ENCODE data around the gene PWWP2B. TPM values are rescaled to one million over a fixed set of nuclear protein-coding genes. Genes with fewer than 3 reads are reported as not detected.
A peak's percentile ranks its signal among the peaks of the same experiment; 100 is the strongest.

PWWP2B gene
- total RNA-seq, 4 donors from 2014 or later, result 14.9 to 27.3 (median 16.7) TPM

DNA sequence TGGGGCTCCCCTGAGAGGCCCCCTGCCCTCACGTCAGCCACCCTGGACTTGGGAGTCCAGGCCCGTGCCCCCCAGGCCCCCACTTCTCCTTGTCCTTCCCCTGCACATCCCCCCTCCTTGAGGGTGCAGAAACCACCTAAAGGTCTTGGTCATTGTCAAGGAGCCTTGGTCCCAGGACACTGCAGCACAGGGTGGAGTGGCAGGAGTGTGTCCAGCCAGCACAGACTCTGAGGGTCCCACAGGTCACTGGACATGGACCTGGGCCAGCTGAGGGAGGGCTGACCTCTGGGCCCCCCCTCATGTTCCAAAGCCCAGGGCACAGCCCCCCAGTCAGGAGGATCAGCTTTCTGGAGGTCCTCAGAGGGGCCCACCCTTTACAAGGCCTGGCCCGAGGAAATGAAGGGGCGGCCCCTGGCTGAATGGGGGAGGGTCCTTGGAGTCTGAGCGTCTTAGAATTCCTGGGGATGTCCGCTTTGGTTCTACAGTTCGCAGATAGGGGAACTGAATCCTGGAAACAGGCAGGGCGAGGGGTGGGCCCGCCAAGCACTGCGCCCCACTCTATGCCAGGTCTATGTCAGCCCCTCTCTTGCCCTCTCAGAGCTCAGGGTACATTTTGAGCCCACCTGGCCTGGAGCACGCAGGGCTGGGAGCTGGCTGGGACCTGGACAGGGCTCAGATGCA, 54.0 kb downstream of the PWWP2B start:
- H3K27ac ChIP-seq, result peak overlapping the region in 2 of 4 donors; percentile 53 to 55
- TF ChIP-seq, protein P1, sequence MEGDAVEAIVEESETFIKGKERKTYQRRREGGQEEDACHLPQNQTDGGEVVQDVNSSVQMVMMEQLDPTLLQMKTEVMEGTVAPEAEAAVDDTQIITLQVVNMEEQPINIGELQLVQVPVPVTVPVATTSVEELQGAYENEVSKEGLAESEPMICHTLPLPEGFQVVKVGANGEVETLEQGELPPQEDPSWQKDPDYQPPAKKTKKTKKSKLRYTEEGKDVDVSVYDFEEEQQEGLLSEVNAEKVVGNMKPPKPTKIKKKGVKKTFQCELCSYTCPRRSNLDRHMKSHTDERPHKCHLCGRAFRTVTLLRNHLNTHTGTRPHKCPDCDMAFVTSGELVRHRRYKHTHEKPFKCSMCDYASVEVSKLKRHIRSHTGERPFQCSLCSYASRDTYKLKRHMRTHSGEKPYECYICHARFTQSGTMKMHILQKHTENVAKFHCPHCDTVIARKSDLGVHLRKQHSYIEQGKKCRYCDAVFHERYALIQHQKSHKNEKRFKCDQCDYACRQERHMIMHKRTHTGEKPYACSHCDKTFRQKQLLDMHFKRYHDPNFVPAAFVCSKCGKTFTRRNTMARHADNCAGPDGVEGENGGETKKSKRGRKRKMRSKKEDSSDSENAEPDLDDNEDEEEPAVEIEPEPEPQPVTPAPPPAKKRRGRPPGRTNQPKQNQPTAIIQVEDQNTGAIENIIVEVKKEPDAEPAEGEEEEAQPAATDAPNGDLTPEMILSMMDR (IDR thresholded peaks at IDR 0.05), result no peak
- TF ChIP-seq POLR2A (IDR thresholded peaks at IDR 0.05), result no peak
- peaks cover 0 to 6% (median 0%) of the 10 kb centered on the region in 4 donors for H3K27me3 ChIP-seq
- intact Hi-C loops (cut with DNase I), result no loop called here
- no peak overlapping the region for H3K4me3 ChIP-seq
- no peak for DNase-seq
- no peaks in the 10 kb centered on the region for H3K36me3 ChIP-seq
- H3K9me3 ChIP-seq, result no peaks in the 10 kb centered on the region
- peaks cover 37 to 68% (median 38%) of the 10 kb centered on the region in 3 donors for H3K4me1 ChIP-seq
- 64 to 90% methylated on average over 2 to 3 of the region's 11 CpGs for WGBS, 2 donors

DNA sequence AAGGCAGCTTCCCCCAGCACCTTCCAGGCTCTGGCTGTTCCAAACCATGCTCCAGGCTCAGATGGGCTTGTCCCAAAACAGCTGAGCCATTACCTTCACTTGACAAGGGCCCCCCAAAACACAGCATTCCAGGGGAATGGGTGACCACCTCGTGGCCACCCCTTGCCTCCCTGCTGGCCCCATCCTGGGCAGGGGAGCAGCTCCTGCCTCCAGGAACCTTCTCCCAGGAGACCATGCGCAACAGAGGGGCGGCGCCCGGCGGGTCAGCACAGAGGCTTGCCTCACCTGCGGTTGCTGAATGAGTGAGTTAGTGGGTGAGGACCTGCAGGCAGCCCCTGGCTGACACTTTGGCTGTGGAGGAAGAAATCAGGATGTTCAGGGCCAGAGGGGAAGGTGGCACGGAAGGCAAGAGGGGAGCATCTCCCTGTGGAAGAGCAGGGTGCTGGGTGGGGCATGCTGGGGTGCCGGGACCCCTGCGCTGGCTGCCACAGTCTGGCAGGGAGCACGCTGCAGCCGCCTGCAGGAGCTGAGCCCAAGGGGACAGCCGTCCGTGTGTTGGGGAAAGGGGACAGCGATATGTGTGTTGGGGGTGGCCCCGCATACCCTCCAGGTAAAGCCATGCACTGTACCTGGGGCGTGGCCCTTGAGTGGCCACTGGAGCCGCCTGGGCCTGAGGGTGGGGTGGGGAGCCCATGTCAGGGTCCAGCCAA, 54.7 kb downstream of the PWWP2B start:
- Histone ChIP-seq H3K4me3 (no peak overlapping the region), H3K9me3 (no peaks in the 10 kb centered on the region), H3K27ac (peak overlapping the region in 2 of 4 donors; percentile 53 to 55), H3K4me1 (peaks cover 32 to 61% (median 33%) of the 10 kb centered on the region in 3 donors), H3K36me3 (no peaks in the 10 kb centered on the region), H3K27me3 (peaks cover 0 to 13% (median 0%) of the 10 kb centered on the region in 4 donors)
- TF ChIP-seq, protein P1 (IDR thresholded peaks at IDR 0.05), result no peak
- TF ChIP-seq POLR2A (IDR thresholded peaks at IDR 0.05), result no peak
- intact Hi-C loops (cut with DNase I), result loop anchor here (2.0 kb wide), 1 partner anchor 57 kb away; no protein-coding TSS in a partner anchor
- DNase-seq, result no peak
- WGBS, 2 donors, result 80 to 92% methylated on average over 2 to 4 of the region's 18 CpGs

DNA sequence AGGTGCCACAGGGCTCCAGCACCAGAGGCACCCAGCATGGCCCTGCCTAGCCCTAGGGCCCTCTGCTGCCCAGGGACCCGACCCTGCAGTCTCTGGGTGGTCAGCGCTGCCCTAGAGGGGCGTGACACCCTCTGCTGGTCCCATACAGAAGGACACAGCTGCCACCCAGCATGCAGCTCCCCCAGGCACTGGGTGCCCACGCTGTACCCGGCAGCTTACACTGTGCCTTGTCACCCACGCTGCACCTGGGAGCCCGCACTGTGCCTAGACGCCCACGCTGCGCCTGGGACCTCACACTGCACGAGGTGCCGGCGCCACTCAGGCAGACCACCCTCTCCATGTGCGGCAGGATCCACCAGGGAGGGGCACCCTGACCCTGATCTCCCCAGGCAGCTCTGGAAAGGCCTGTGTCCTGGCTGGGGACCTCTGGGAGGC, 55.2 kb downstream of the PWWP2B start:
- H3K36me3 ChIP-seq, result no peaks in the 10 kb centered on the region
- peaks cover 27 to 55% (median 29%) of the 10 kb centered on the region in 3 donors for H3K4me1 ChIP-seq
- DNase-seq, result no peak
- peaks cover 0 to 18% (median 0%) of the 10 kb centered on the region in 4 donors for H3K27me3 ChIP-seq
- WGBS, 2 donors, result no CpG with 5 or more reads among the region's 14 CpGs
- no peaks in the 10 kb centered on the region for H3K9me3 ChIP-seq
- intact Hi-C loops (cut with DNase I), result loop anchor here (2.0 kb wide), 1 partner anchor 57 kb away; no protein-coding TSS in a partner anchor
- peak overlapping the region in 3 of 4 donors; percentile 53 to 70 (median 55) for H3K27ac ChIP-seq
- TF ChIP-seq, protein P1 (IDR thresholded peaks at IDR 0.05), result no peak
- TF ChIP-seq POLR2A (IDR thresholded peaks at IDR 0.05), result no peak
- no peak overlapping the region for H3K4me3 ChIP-seq

DNA sequence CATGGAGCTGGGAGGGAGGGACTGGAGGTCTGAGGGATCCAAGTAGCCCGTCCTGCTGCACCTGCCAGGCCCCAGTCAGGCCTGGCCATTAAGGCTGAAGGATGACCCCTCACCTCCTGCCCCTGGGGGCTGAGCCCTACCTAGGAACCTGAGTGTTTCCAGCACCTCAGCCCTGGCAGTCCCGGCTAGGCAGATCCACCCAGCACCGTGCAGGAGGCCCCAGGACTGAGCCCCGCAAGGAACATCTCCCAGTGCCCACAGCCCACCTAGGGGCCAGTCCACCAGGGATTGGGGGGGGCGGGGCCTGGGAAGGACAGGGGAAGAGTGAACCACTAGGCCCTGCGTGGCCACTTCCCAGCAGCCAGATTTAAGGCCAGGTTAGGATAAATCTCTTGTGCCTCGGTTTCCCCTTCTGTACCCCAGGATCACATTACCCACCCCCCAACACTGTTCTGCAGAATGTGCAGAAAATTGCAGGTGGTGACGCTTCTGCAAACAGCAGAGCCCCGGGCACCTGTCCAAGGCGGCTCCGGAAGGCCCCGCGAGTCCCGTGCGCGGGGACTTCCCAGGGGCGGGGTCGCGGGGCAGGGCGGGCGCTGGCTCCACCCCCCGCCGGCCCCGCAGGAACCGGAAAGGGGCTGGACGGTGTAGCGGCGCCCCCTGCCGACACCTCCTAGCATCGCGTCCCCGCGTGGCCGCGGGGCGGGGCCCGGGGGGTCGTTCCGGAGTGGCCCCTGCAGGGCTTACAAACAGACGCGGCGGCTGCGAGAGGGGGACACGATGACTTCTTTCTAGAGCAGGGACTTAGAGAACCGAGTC, 55.9 kb downstream of the PWWP2B start:
- H3K4me3 ChIP-seq, result peak overlapping the region in 3 of 4 donors; percentile 17 to 51 (median 24)
- no peak for TF ChIP-seq POLR2A (IDR thresholded peaks at IDR 0.05)
- TF ChIP-seq, protein P1 (IDR thresholded peaks at IDR 0.05), result peak; percentile 95 to 99 (median 99)
- H3K36me3 ChIP-seq, result no peaks in the 10 kb centered on the region
- peaks cover 0 to 25% (median 0%) of the 10 kb centered on the region in 4 donors for H3K27me3 ChIP-seq
- peaks cover 20 to 50% (median 23%) of the 10 kb centered on the region in 3 donors for H3K4me1 ChIP-seq
- intact Hi-C loops (cut with DNase I), result loop anchor here (2.0 kb wide), 1 partner anchor 58 kb away; no protein-coding TSS in a partner anchor
- 10% methylated on average over 2 of the region's 45 CpGs; no CpG with 5 or more reads in 1 of the 2 donors for WGBS, 2 donors
- no peak for DNase-seq
- peak overlapping the region in 3 of 4 donors; percentile 53 to 70 (median 55) for H3K27ac ChIP-seq
- no peaks in the 10 kb centered on the region for H3K9me3 ChIP-seq

Measured in esophagus squamous epithelium (tissue), 5 donors.